GM18873 (cell line): ENCODE results near the gene MDC1.
"Not testable (repeated sequence)": the region's sequence is repeated elsewhere in the genome, so short reads cannot be mapped to it uniquely, and the experiment has no call there.

ENCODE experiments used
- ATAC-seq: cut with Tn5 transposase; IDR thresholded peaks from one replicate; pipeline ENCODE4 v1.9.1; 2021; ENCODE audit warnings: mild to moderate bottlenecking, moderate library complexity, moderate number of reproducible peaks; ENCODE audit not compliant: unreplicated experiment, low FRiP score

Gene MDC1

GRCh38 chr6:30725713-30726505 is 8.8 kb upstream of the MDC1 start:
- no peak for ATAC-seq

- no peak for ATAC-seq
These were observed 8.0 kb upstream of the MDC1 start for GRCh38 chr6:30724906-30725667.

GRCh38 chr6:30723843-30724741 is 7.0 kb upstream of the MDC1 start:
- ATAC-seq: not testable (repeated sequence)

GRCh38 chr6:30723159-30723842 is 6.2 kb upstream of the MDC1 start:
- ATAC-seq: not testable (repeated sequence)

GRCh38 chr6:30722280-30723112 is 5.4 kb upstream of the MDC1 start:
- no peak for ATAC-seq

GRCh38 chr6:30722025-30722279 is 4.9 kb upstream of the MDC1 start:
- ATAC-seq: not testable (repeated sequence)

- ATAC-seq: no peak
These were observed 4.3 kb upstream of the MDC1 start for GRCh38 chr6:30721198-30722024.

- ATAC-seq: no peak
These were observed 3.7 kb upstream of the MDC1 start for GRCh38 chr6:30720738-30721197.

- ATAC-seq: peak; percentile 31
These were observed 3.0 kb upstream of the MDC1 start, which contains the start of gene TUBB for GRCh38 chr6:30719791-30720737. TSS of gene TUBB (plus strand) at chr6:30720352. CDS start at chr6:30720507, 155 bp downstream.

- no peak for ATAC-seq
These were observed 2.3 kb upstream of the MDC1 start for GRCh38 chr6:30719356-30719755.

GRCh38 chr6:30717845-30718720 is 1.0 kb upstream of the MDC1 start:
- not testable (repeated sequence) for ATAC-seq

- ATAC-seq: no peak
These were observed 277 bp downstream of the MDC1 start for GRCh38 chr6:30716879-30717128.

GRCh38 chr6:30714263-30714662 is 2.8 kb downstream of the MDC1 start:
- no peak for ATAC-seq

GRCh38 chr6:30712441-30712945 is 4.6 kb downstream of the MDC1 start:
- no peak for ATAC-seq

GRCh38 chr6:30711758-30712380 is 5.2 kb downstream of the MDC1 start:
- no peak for ATAC-seq
